Inflammatory macrophage (primary cell): ENCODE data around the gene LRRC57.

Experiments used
- DNase-seq, 2 donors: peaks; one replicate each; pipeline ENCODE4 v3.0.0-alpha.2; 2020 to 2022

LRRC57 gene

DNA sequence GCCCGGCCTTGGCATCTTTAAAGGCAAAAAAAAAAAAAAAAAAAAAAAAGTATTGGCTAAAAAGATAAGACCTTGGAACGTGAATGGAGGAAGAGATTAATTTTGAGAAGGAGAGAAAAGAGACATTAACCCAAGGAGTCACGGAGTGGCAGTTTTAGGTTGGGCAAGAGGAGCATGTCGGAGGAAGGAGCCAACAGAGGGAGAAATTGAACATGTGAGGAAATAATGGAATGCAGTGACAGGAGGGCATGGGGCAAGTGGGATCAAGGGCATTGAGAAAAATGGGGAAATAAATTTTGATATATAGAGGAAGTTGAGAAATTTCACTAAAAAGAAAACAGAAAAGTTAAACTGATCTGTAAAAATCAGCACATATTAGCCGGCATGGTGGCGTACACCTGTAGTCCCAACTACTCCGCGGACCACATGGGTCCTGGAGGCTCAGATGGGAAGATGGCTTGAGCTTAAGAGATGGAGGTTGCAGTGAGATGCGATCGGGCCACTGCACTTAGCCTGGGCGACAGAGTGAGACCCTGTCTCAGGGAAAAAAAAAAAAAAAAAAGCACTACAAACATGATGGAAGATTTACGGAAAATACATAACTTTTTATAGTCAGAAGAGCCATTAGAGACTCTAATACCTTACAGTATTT, 1.3 kb upstream of the LRRC57 start:
- peak; percentile 56 to 73 for DNase-seq

DNA sequence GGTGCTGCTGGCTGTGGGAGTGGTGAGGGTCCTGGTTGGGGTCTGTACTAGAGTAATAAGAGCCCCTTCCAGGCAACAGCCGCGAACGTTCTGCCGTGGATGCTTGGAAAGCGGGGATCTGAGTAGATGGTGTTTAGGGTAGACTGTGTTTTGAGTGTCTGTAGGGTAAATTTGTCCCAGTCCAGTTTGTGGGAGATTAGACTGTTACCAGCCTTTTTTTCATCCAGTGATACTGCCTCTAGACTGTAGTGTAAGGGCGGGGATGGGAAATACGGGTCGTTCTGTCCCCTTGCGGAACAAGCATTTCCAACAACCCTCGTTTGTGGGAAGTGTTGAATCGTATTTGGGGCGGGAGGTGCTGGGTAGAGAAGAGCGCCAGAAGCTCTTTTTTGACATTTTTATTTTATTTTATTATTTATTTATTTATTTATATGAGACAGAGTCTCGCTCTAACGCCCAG, 469 bp upstream of the LRRC57 start:
- peak; percentile 57 to 62 for DNase-seq

DNA sequence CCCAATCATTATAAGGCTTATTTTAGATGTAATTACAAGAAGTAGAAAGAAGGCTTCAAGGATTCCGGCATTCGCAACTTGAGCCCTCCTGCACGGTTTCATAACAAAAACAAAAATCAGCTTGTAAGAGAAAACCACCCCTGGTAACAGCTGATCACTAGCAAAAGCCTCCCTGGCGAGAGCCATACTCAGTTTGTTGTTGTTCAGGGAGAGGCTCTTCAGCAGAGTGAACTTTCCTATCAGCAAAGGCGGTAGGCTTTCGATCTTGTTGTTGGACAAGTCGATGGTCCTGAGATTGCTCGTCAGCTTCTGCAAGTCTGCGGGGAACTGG, 710 bp downstream of the LRRC57 start:
- no peak for DNase-seq

DNA sequence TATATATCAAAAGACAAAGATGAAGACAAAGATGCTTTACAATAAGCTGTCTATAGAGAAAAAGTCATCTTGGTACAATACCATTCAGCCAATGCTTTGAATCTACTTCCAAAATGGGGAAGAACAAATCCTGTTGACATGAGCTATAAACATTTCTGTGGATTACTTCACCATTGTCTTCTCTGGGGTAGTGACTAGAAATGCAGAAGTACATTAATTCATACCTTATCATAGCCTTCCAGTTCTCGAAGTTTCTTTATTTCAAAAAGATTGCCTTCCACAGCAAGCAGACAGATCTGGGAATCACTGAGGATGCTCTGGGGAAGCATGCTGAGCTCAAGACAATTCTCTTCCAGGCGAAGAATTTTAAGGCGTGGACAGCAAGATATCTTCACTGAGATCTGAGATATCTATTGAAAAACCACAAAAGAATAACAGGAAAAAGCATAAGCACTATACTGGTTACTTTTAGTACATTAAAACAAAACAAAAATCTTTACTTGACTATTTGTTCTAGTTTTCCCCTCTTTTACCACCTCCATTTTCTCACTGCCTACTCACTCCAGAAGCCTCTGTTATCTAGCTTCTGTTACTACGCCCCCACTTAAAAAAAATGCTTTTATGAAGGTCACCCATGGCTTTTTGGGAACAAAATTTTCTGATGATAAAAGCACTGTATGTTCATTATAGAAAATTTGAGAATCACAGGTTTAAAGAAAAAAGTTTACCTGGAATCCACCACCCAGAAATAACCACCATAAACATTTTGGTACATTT, 3.6 kb downstream of the LRRC57 start:
- DNase-seq = peak; percentile 57 to 82

DNA sequence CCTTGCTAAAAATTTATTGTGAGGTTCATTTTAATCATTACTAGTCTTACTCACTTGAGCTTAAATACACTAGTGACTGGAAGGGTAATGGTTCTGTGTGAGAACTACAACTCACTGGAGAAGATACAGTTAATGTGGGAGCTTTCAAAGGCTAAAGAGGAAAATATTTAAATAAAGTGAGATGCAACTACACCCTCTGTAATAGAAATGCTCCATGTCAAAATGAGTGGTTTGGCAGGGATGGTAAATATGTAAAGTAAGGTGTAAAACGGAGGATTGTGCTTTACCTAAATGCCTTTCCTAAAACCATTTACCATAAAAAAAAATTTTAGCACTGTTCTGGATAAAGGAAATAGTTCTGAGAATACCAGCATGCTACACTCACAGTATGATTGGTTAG, 15.3 kb downstream of the LRRC57 start:
- no peak for DNase-seq

DNA sequence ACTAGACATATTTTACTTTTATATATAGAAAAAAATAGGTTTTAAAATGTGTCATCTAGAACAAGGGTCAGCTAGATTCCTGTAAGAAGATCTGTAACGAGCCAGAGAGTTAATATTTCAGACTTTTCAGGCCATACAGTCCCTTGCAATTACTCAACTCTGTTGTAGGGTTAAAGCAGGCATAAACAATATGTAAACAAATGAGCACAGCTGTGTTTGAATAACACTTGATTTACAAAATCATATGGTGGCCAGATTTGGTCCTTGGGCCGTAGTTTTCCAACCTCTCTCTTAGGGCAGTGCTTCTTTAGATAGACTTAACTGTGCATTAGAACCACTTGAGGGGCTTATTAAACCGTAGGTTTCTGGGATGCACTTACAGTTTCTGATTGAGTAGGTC, 19.6 kb downstream of the LRRC57 start:
- DNase-seq = no peak

DNA sequence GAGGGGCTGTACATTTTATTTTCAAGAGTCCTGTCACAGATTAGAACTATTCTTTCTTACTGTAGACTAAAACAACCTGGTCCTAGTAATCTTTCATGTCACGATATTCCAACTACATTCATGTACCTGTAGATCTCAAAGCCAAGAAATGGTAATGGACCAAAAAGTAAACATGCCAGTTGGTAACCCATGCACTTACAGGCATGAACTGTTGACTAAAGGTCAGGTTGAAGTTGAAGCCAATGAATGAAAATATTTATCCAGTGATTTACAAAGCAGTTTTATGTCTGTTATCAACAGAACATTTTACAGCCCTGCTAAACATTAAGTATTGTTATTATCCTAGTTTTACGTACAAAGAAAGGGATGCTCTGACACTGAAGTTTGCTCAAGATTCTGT, 25.3 kb downstream of the LRRC57 start:
- no peak for DNase-seq

DNA sequence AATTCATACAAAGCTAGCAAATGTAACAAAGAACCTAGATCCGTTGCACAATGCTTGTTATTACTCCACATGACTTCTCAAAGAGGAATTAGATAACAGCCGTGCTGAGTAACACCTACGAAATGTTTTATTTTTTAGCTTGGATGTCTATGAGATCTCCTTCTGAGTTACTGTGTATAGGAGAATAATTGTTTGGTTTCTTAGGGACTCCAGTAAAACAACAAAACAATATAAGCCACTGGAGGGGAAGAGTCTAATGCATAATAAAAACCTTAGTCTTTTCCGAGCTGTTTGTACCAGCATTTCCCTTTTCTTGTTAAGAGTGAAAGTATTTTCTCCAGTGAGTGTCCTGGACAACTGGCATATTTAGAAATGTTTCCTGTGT, 37.6 kb downstream of the LRRC57 start:
- peak; percentile 54 to 82 for DNase-seq

DNA sequence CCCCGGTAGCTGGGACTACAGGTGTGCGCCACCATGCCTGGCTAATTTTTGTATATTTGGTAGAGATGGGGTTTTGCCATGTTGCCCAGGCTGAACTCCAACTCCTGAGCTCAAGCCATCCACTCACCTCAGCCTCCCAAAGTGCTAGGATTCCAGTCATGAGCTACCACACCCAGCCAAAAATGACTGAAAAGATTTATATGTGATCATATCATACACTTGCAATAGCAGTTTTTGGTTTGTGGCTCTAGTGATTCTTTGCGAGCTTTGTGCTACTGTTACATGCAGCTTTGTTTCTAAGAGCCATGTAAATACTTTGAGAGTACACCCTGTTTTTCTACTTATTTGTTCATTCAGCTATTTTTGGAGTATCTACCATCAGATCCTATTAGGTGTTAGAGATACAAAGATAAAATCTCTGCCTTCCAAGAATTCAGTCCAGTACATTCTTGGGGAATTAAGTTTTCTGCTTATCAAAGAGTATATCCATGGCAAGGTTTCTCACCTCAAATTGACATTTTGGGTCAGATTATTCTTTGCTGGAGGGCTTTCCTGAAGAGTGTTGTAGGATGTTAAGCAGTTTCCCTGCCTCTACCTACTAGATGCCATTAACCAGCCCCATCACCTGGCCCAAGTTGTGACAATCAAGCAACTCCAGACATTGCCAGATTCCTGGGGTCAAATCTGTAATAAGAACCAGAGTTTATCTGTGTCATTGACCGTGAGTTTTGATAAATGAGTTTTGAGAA, 38.2 kb downstream of the LRRC57 start:
- DNase-seq = no peak

DNA sequence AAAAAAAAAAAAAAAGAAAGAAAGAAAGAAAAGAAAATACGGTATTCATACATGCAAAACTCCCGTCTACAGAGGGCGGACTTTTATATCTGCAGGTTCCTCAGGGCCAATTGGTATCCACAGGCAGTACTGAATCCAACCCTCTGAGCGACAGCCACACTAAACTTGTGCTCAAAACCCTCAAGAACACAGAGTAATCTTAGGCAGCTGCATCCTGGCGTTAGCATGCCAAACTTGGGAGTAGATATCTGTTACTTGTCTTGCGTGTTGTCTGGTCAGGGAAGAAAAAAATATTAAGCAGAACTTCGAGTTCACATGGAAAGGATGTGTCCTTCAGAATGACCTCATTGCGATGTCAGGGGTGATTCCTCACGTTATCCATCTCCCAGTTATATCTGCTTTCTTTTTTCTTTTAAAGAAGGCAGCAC, 40.3 kb downstream of the LRRC57 start:
- peak in 1 of 2 donors; percentile 7 for DNase-seq

DNA sequence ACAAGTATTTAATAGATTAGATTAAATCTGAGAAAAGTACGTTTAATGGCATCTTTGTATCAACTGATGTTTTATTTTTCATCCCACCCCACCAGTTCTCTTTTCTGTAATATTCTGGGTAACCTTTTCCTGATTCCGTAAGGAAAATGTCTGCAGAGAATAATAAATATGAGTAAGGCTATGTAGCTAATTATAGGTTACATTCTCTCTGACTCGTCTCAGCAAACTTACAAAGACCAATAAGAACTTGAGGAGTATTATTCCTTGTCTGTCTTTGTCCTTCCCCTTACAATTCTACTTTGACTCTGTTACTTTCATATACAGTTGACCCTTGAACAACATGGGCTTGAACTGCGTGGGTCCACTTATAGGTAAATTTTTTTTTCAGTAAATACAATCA, 41.1 kb downstream of the LRRC57 start:
- no peak for DNase-seq

DNA sequence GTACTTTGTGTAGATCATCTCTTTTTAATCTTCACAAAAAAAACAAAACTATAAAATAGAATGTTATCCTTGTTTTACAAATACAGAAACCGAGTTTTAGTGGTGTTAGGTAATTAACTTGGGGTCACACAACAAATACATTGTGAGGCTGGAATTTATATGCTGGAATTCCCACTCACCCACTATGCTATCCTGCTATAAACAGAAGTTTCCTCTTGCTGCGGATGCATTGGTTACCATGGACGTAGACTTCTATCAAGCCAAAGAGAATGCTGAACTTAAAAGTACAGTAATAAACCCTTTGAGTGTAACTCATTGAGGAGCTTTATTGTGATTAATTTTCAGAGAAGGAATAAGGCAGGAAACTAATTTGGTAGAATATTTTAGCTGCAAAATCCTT, 44.0 kb downstream of the LRRC57 start:
- no peak for DNase-seq

DNA sequence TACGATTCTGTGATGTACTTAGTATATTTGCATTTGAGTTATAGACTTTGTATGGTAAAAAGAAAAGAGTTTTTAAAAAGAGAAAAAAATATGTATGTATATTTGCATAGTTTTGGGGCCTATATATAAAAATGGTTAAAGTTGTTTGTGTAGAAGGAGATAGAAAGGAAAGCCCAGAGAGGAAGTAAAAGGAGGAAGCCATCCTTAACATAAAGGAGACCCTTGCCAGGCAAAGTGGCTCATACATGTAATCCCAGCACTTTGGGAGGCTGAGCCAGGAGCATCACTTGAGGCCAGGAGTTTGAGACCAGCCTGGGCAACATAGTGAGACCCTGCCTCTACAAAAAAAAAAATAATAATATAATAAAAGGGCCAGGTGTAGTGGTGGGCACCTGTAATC, 44.8 kb downstream of the LRRC57 start:
- DNase-seq = no peak

DNA sequence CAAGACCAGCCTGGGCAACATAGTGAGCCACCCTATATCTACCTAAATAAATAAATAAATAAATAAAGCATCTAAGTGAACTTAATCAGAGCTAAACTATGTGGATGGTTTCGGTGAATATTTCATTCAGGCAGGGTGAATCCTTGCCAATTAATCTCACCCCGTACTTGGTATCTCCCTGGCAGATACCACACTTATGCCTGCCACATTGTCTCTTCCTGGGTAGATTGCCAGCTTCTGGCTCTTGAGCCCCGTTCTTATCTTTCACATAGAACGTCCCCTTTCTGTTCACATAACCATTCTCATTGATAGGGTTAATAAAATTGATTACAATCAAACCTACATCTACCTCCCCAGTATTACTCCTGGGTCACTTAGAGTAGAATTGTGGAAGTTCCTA, 46.1 kb downstream of the LRRC57 start:
- no peak for DNase-seq

DNA sequence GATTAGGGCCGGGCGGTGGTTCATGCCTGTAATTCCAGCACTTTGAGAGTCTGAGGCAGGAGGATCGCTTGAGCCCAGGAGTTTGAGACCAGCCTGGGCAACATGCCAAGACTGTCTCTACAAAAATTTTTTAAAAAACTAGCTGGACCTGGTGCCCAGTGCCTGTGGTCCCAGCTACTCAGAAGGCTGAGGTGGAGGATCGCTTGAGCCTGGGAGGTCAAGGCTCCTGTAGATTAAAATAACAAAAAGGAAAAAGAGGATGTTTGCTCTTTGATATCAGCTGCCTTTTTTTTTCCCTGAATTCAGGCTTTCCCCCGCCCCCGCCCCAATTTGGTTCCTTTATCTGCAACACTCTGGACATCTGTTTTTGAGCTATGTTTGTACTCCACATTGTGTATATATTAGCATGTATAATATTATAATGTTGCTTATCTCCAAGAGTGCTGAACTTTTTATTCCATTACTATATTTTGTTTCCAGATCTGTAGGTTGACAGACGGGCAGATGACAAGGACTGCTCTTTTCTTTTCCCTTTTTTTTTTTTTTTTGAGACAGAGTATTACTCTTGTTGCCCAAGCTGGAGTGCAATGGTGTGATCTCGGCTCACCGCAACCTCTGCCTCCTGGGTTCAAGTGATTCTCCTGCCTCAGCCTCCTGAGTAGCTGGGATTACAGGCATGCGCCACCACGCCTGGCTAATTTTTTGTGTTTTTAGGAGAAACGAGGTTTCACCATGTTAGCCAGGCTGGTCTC, 48.6 kb downstream of the LRRC57 start:
- peak; percentile 51 to 57 for DNase-seq

DNA sequence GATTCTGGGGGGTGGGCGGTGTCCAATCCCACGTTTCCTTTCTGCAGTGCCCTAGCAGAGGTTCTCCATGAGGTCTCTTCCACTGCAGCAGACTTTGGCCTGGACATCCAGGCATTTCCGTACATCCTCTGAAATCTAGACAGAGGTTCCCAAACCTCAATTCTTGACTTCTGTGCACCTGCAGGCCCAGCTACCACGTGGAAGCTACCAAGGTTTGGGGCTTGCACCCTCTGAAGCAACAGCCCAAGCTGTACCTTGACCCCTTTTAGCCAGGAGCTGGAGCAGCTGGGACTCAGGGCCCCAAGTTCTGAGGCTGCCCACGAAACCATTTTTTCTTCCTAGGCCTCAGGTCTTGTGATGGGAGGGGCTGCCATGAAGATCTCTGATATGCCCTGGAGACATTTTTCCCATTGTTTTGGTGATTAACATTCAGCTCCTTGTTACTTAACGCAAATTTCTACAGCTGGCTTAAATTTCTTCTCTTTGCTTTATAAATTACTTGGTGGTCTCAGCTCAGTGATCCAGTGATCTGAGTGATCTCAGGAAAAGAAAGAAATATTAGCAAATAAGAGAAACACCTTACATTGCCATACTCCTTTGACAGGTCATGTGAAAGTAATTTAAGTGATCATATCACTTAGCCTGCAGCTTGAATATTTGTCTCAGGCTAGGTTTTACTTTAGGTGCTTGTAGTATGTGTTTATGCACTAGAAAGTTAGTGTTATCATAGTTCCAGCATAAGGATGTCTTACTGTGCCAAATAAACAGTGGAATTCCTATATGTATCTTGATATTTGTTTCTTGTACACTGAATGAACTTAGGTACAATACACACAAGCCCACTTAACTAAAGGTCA, 50.2 kb downstream of the LRRC57 start:
- DNase-seq = no peak

DNA sequence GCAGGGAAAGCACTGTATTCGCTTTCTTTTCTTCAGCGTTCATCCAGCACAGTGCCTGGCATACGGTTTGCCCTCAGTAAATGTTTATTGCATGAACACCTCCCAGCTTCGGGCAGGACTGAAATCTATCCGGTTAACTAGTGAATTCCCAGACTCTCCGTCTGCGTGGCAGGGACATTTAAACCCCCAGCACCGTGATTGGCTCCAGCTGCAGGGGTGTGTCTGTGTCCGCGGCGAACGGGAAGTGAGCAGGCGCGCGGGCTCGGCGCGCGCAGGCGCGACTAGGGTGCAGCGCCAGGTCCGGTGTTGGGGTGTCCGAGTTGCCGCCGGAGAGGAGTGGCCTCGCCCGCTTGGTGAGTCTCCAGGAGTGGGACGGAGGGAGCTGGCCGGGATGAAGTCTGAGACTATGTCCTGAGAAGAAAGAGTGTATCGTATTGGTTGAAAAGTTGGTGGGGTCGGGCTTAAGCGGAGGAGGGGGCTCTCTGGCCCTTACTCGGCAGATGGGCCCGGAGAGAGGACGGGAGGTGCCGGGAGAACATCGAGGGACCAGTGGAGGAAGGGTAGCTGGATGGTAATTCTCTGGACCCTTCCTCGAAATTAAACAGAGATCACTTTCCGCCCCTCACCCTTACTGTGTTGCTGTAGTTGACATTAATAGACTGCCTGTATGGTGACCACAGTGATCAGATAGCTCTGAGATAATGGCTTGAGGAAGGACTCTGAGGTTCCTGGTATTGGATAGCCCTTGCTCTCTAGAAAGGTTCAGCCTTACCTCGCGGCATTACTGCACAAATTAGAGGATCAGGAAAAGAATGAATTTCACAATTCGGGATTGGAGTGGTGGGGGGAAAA, 53.0 kb downstream of the LRRC57 start, which contains the start of gene SNAP23:
Gene SNAP23, plus strand, starts transcription at position 274 of the 852 bp plus-strand sequence. CDS start 16,213 bp downstream, outside the sequence.
- peak; percentile 89 to 93 for DNase-seq

DNA sequence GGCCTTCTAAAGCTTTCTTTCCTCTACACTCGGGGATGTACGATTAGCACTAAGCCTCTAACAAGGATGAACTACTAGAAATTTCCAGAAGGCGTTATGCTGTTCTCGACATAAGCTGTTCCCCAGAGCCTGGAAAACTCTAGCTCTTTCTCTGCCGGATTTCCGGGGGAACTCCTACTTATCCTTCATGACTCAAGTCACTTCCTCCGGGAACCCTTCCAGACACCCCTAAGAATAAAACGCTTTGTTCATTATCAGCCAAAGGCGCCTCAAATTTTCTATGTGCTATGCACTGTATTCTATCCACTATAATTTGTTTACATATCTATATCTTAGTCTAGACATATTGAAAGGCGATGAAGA, 53.6 kb downstream of the LRRC57 start:
- DNase-seq = peak; percentile 50 to 69

DNA sequence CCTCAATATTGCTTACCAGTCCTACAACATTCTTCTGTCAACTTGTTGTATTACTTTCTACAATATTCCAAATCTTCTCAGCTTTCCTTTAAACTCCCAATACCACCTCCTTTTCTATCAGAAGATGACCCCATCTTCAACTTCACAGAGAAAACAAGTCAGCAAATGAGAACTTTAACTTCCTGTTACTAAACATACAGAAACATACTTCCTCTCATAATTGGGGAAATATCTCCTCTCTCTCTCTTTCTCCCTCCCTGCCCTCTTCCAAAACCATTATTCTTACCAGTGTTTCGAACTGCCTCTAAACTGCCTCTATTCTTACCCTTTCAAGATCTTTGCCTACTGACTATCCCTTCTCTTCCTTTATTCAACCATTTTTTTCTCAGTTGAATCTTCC, 54.9 kb downstream of the LRRC57 start:
- peak; percentile 16 to 71 for DNase-seq

DNA sequence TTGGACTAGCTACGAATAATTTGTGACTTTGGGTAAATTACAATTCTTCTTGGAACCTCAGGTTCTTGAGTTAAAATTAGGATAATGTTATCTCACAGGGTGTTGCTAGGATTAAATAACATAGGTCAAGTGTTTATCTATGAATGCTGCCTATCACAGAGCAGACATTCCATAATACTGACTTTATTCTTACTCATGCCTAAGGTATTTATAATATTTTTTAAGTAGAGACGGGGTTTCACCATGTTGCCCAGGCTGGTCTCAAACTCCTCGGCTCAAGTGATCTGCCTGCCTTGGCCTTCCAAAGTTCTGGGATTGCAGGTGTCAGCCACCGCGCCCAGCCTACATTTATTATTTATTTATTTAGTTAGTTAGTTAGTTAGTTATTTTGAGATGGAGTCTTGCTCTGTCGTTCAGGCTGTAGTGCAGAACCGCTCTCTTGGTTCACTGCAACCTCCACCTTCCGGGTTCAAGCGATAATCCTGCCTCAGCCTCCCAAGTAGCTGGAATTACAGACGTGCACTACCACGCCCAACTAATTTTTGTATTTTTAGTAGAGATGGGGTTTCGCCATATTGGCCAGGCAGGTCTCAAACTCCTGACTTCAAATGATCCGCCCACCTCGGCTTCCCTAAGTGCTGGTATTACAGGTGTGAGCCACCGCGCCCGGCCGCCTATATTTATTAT, 56.9 kb downstream of the LRRC57 start:
- no peak for DNase-seq
